ENCODE measurements around the gene EXOC4. TPM values are rescaled to one million over a fixed set of nuclear protein-coding genes. Genes with fewer than 3 reads are reported as not detected.
"Not testable (repeated sequence)": the region's sequence is repeated elsewhere in the genome, so short reads cannot be mapped to it uniquely, and the experiment has no call there.

Gene EXOC4
- total RNA-seq, 1 experiment from 2014 or later: 71.0 TPM

DNA sequence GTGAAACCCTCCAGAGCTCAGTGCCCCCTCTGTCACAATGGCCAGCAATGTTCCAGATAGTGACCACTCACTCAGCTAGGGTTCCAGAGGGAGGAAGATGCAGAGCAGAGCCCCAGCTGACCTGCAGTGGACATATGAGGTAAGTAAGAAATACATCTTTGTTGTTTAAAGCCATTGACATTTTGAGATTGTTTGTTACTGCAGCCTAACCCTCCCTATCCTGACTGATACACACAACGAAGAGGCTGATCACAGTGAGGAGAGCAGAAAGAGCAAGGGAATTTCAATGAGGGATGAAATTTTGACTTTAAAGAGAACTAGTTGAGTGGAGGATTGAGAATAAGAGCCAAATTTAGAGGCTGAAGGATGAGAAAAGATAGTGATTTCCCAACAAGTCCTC, 822.9 kb downstream of the EXOC4 start:
- in situ Hi-C loops (cut with HindIII; ENCODE audit: low pct_unique_long_range_greater_than_20kb, low sequenced_read_pairs): no loop called here

GRCh38 chr7:134077560-134077959, 824.7 kb downstream of the EXOC4 start:
- BruUV-seq (replicated peaks); H3K4me3 ChIP-seq (ENCODE audit: low read depth in 2 of 2, low read length in 2 of 2); in situ Hi-C loops (cut with HindIII; ENCODE audit: low pct_unique_long_range_greater_than_20kb, low sequenced_read_pairs); H3K27me3 ChIP-seq (ENCODE audit: control insufficient read depth, insufficient read depth, low read length); DNase-seq (ENCODE audit: low read depth, low spot score); H3K4me1 ChIP-seq (ENCODE audit: control insufficient read depth, insufficient read depth, low read length); CTCF ChIA-PET; POLR2A ChIA-PET; H3K36me3 ChIP-seq (ENCODE audit: control insufficient read depth, insufficient read depth, low read length); H3K27ac ChIP-seq (ENCODE audit: low read length); ATAC-seq; H3K9me3 ChIP-seq (ENCODE audit: control insufficient read depth, insufficient read depth, low read depth, low read length); intact Hi-C loops (cut with micrococcal nuclease; ENCODE audit: unreplicated experiment): not testable (repeated sequence)

More for the DNA sequence above, 822.9 kb downstream of the EXOC4 start:
- Histone ChIP-seq H3K4me3 (ENCODE audit: low read depth in 2 of 2, low read length in 2 of 2) (no peak overlapping the region), H3K27ac (ENCODE audit: low read length) (no peak overlapping the region), H3K36me3 (ENCODE audit: control insufficient read depth, insufficient read depth, low read length) (no peaks in the 10 kb centered on the region), H3K4me1 (ENCODE audit: control insufficient read depth, insufficient read depth, low read length) (no peaks in the 10 kb centered on the region), H3K27me3 (ENCODE audit: control insufficient read depth, insufficient read depth, low read length) (no peaks in the 10 kb centered on the region), H3K9me3 (ENCODE audit: control insufficient read depth, insufficient read depth, low read depth, low read length) (no peaks in the 10 kb centered on the region)
- DNase-seq (ENCODE audit: low read depth, low spot score) (no peak), ATAC-seq (no peak)
- TF ChIP-seq, protein P1, sequence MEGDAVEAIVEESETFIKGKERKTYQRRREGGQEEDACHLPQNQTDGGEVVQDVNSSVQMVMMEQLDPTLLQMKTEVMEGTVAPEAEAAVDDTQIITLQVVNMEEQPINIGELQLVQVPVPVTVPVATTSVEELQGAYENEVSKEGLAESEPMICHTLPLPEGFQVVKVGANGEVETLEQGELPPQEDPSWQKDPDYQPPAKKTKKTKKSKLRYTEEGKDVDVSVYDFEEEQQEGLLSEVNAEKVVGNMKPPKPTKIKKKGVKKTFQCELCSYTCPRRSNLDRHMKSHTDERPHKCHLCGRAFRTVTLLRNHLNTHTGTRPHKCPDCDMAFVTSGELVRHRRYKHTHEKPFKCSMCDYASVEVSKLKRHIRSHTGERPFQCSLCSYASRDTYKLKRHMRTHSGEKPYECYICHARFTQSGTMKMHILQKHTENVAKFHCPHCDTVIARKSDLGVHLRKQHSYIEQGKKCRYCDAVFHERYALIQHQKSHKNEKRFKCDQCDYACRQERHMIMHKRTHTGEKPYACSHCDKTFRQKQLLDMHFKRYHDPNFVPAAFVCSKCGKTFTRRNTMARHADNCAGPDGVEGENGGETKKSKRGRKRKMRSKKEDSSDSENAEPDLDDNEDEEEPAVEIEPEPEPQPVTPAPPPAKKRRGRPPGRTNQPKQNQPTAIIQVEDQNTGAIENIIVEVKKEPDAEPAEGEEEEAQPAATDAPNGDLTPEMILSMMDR (IDR thresholded peaks at IDR 0.05): no peak
- TF ChIP-seq POLR2AphosphoS5 (IDR thresholded peaks at IDR 0.05; ENCODE audit: low read depth, low read length): no peak
- TF ChIP-seq TCF7L2 (IDR thresholded peaks at IDR 0.05; ENCODE audit: low read depth, low read length): no peak
- no peak for TF ChIP-seq SIN3A (IDR thresholded peaks at IDR 0.05; ENCODE audit: borderline replicate concordance, insufficient read depth, low read depth, low read length)
- TF ChIP-seq REST (IDR thresholded peaks at IDR 0.05; ENCODE audit: insufficient read depth in 1 of 2, low read depth in 2 of 2, low read length in 1 of 2): no peak
- ChIA-PET POLR2A (no interaction called here), CTCF (no interaction called here)
- intact Hi-C loops (cut with micrococcal nuclease; ENCODE audit: unreplicated experiment): no loop called here
- no TSS peak for BruUV-seq (replicated peaks)

DNA sequence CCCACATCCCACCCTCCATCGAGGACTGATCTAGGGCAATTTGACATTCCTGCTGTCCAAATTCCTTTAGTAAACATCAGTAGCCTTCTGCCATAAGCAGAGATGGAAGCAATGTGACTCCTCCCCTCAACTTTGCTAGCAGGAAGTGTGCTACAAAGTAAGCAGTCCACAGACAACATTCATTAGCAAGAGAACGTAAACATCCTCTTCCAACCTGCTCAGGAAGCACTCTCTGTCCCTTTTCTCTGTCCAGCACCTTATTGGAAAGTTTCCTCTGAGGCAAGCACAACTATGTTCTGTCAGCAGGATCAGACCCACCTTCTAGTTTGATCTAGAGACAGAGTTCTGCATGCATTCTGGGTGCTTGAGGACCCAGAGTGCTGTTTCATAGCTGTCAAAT, 826.1 kb downstream of the EXOC4 start:
- no peak for ATAC-seq
- BruUV-seq (replicated peaks): no TSS peak

More for the DNA sequence above, 826.1 kb downstream of the EXOC4 start:
- H3K9me3 ChIP-seq (ENCODE audit: control insufficient read depth, insufficient read depth, low read depth, low read length): no peaks in the 10 kb centered on the region
- in situ Hi-C loops (cut with HindIII; ENCODE audit: low pct_unique_long_range_greater_than_20kb, low sequenced_read_pairs): no loop called here
- DNase-seq (ENCODE audit: low read depth, low spot score): no peak
- CTCF ChIA-PET: no interaction called here
- intact Hi-C loops (cut with micrococcal nuclease; ENCODE audit: unreplicated experiment): no loop called here
- H3K4me3 ChIP-seq (ENCODE audit: low read depth in 2 of 2, low read length in 2 of 2): no peak overlapping the region
- H3K27ac ChIP-seq (ENCODE audit: low read length): no peak overlapping the region
- no peaks in the 10 kb centered on the region for H3K4me1 ChIP-seq (ENCODE audit: control insufficient read depth, insufficient read depth, low read length)
- H3K36me3 ChIP-seq (ENCODE audit: control insufficient read depth, insufficient read depth, low read length): no peaks in the 10 kb centered on the region
- POLR2A ChIA-PET: no interaction called here
- no peak for TF ChIP-seq REST (IDR thresholded peaks at IDR 0.05; ENCODE audit: insufficient read depth in 1 of 2, low read depth in 2 of 2, low read length in 1 of 2)
- TF ChIP-seq, protein P1 (IDR thresholded peaks at IDR 0.05): no peak
- TF ChIP-seq SIN3A (IDR thresholded peaks at IDR 0.05; ENCODE audit: borderline replicate concordance, insufficient read depth, low read depth, low read length): no peak
- TF ChIP-seq POLR2AphosphoS5 (IDR thresholded peaks at IDR 0.05; ENCODE audit: low read depth, low read length): no peak
- no peak for TF ChIP-seq TCF7L2 (IDR thresholded peaks at IDR 0.05; ENCODE audit: low read depth, low read length)
- H3K27me3 ChIP-seq (ENCODE audit: control insufficient read depth, insufficient read depth, low read length): no peaks in the 10 kb centered on the region

All from Panc1 (cell line).